Measurements from ENCODE around the gene HOXC10. TPM values are rescaled to one million over a fixed set of nuclear protein-coding genes. Genes with fewer than 3 reads are reported as not detected.
A peak's percentile ranks its signal among the peaks of the same experiment; 100 is the strongest.

Gene HOXC10
- total and polyA plus RNA-seq, 10 of the 15 experiments (the other 5 are each of a cell fraction or from before 2014, with no cell fraction given) = 0.59 TPM; not detected in 9

MicroRNAs within 50 kb of the gene (microRNA counts, 767-probe panel; counts per million panel counts)
- microRNA hsa-miR-196a-5p (55.3 counts per million), microRNA hsa-miR-615-3p (1,346 counts per million, percentile 48 among the panel's probes with 10 or more counts), microRNA hsa-miR-615-5p (55.3 counts per million)

Small RNA genes lying within 50 kb of the gene (microRNA-seq; reads per million reads assigned to microRNA genes)
- gene MIR196A2 (85.6 reads per million, percentile 73 among the genes with 10 or more reads in this experiment), gene MIR615 (37.8 reads per million, percentile 65 among the genes with 10 or more reads in this experiment)

Small RNA genes lying within 50 kb of the gene (small RNA-seq; reads per million reads assigned to genes)
- not detected for gene AC012531.3
- gene AC012531.4 = not detected
- 0.12 reads per million for gene HOXC5
- gene MIR196A2 = 0.20 reads per million
- gene MIR615 = 0.39 reads per million, percentile 3 among the genes with 10 or more reads in this experiment
- gene RF01905 = not detected
- not detected for gene RF01906

Other genes with a start within 250 kb of the HOXC10 start
Only the 7 nearest of the 11 such genes appear.
- not detected in 2 replicates for gene HOXC13, start 46.3 kb upstream of the HOXC10 start, total RNA-seq (2014; rRNA removed)
- not detected in 2 replicates for gene HOXC13, start 46.3 kb upstream of the HOXC10 start, total RNA-seq (2014; rRNA removed; fragmentation: Illumina TruSeq; extraction: Trizol)
- not detected in 2 replicates for gene HOXC13, start 46.3 kb upstream of the HOXC10 start, total RNA-seq (2021)
- not detected in 2 replicates for gene HOXC13, start 46.3 kb upstream of the HOXC10 start, polyA plus RNA-seq (2011; rRNA removed)
- gene HOXC13, start 46.3 kb upstream of the HOXC10 start, polyA plus RNA-seq (2014; fragmentation: Illumina TruSeq; extraction: Trizol) = not detected in 2 replicates
- gene HOXC13, start 46.3 kb upstream of the HOXC10 start, polyA plus RNA-seq (2014; fragmentation: Nextera tagmentation; extraction: Ambion mirVana) = not detected
- not detected in 2 replicates for gene HOXC13, start 46.3 kb upstream of the HOXC10 start, polyA plus RNA-seq (2014; rRNA removed)
- not detected for gene HOXC13, start 46.3 kb upstream of the HOXC10 start, polyA plus RNA-seq (2016; fragmentation: Nextera tagmentation; extraction: Ambion mirVana)
- not detected in 2 replicates for gene HOXC12, start 30.2 kb upstream of the HOXC10 start, total RNA-seq (2014; rRNA removed)
- not detected in 2 replicates for gene HOXC12, start 30.2 kb upstream of the HOXC10 start, total RNA-seq (2014; rRNA removed; fragmentation: Illumina TruSeq; extraction: Trizol)
- not detected in 2 replicates for gene HOXC12, start 30.2 kb upstream of the HOXC10 start, total RNA-seq (2021)
- gene HOXC12, start 30.2 kb upstream of the HOXC10 start, polyA plus RNA-seq (2011; rRNA removed) = not detected in 2 replicates
- gene HOXC12, start 30.2 kb upstream of the HOXC10 start, polyA plus RNA-seq (2014; fragmentation: Illumina TruSeq; extraction: Trizol) = not detected in 2 replicates
- gene HOXC12, start 30.2 kb upstream of the HOXC10 start, polyA plus RNA-seq (2014; fragmentation: Nextera tagmentation; extraction: Ambion mirVana) = not detected
- not detected in 2 replicates for gene HOXC12, start 30.2 kb upstream of the HOXC10 start, polyA plus RNA-seq (2014; rRNA removed)
- not detected for gene HOXC12, start 30.2 kb upstream of the HOXC10 start, polyA plus RNA-seq (2016; fragmentation: Nextera tagmentation; extraction: Ambion mirVana)
- not detected in 2 replicates for gene HOXC11, start 12.0 kb upstream of the HOXC10 start, total RNA-seq (2014; rRNA removed)
- not detected in 2 replicates for gene HOXC11, start 12.0 kb upstream of the HOXC10 start, total RNA-seq (2014; rRNA removed; fragmentation: Illumina TruSeq; extraction: Trizol)
- not detected in 2 replicates for gene HOXC11, start 12.0 kb upstream of the HOXC10 start, total RNA-seq (2021)
- gene HOXC11, start 12.0 kb upstream of the HOXC10 start, polyA plus RNA-seq (2011; rRNA removed) = not detected in 2 replicates
- gene HOXC11, start 12.0 kb upstream of the HOXC10 start, polyA plus RNA-seq (2014; fragmentation: Illumina TruSeq; extraction: Trizol) = not detected in 2 replicates
- gene HOXC11, start 12.0 kb upstream of the HOXC10 start, polyA plus RNA-seq (2014; fragmentation: Nextera tagmentation; extraction: Ambion mirVana) = not detected
- not detected in 2 replicates for gene HOXC11, start 12.0 kb upstream of the HOXC10 start, polyA plus RNA-seq (2014; rRNA removed)
- not detected for gene HOXC11, start 12.0 kb upstream of the HOXC10 start, polyA plus RNA-seq (2016; fragmentation: Nextera tagmentation; extraction: Ambion mirVana)
- gene HOTAIR, start 10.2 kb upstream of the HOXC10 start, total RNA-seq (2014; rRNA removed) = not detected in 2 replicates
- not detected in 2 replicates for gene HOTAIR, start 10.2 kb upstream of the HOXC10 start, total RNA-seq (2014; rRNA removed; fragmentation: Illumina TruSeq; extraction: Trizol)
- not detected in 2 replicates for gene HOTAIR, start 10.2 kb upstream of the HOXC10 start, total RNA-seq (2021)
- gene HOTAIR, start 10.2 kb upstream of the HOXC10 start, polyA plus RNA-seq (2011; rRNA removed) = not detected in 2 replicates
- gene HOTAIR, start 10.2 kb upstream of the HOXC10 start, polyA plus RNA-seq (2014; fragmentation: Illumina TruSeq; extraction: Trizol) = not detected in 2 replicates
- not detected for gene HOTAIR, start 10.2 kb upstream of the HOXC10 start, polyA plus RNA-seq (2014; fragmentation: Nextera tagmentation; extraction: Ambion mirVana)
- not detected in 2 replicates for gene HOTAIR, start 10.2 kb upstream of the HOXC10 start, polyA plus RNA-seq (2014; rRNA removed)
- gene HOTAIR, start 10.2 kb upstream of the HOXC10 start, polyA plus RNA-seq (2016; fragmentation: Nextera tagmentation; extraction: Ambion mirVana) = not detected
- not detected in 2 replicates for gene HOXC9, start 15.0 kb downstream of the HOXC10 start, total RNA-seq (2014; rRNA removed)
- not detected in 2 replicates for gene HOXC9, start 15.0 kb downstream of the HOXC10 start, total RNA-seq (2014; rRNA removed; fragmentation: Illumina TruSeq; extraction: Trizol)
- gene HOXC9, start 15.0 kb downstream of the HOXC10 start, total RNA-seq (2021) = not detected in 2 replicates
- not detected in 2 replicates for gene HOXC9, start 15.0 kb downstream of the HOXC10 start, polyA plus RNA-seq (2011; rRNA removed)
- not detected in 2 replicates for gene HOXC9, start 15.0 kb downstream of the HOXC10 start, polyA plus RNA-seq (2014; fragmentation: Illumina TruSeq; extraction: Trizol)
- not detected for gene HOXC9, start 15.0 kb downstream of the HOXC10 start, polyA plus RNA-seq (2014; fragmentation: Nextera tagmentation; extraction: Ambion mirVana)
- gene HOXC9, start 15.0 kb downstream of the HOXC10 start, polyA plus RNA-seq (2014; rRNA removed) = not detected in 2 replicates
- gene HOXC9, start 15.0 kb downstream of the HOXC10 start, polyA plus RNA-seq (2016; fragmentation: Nextera tagmentation; extraction: Ambion mirVana) = not detected
- gene HOXC8, start 23.8 kb downstream of the HOXC10 start, total RNA-seq (2014; rRNA removed) = not detected in 2 replicates
- gene HOXC8, start 23.8 kb downstream of the HOXC10 start, total RNA-seq (2014; rRNA removed; fragmentation: Illumina TruSeq; extraction: Trizol) = not detected in 2 replicates
- gene HOXC8, start 23.8 kb downstream of the HOXC10 start, total RNA-seq (2021) = not detected in 2 replicates
- not detected in 2 replicates for gene HOXC8, start 23.8 kb downstream of the HOXC10 start, polyA plus RNA-seq (2011; rRNA removed)
- not detected in 2 replicates for gene HOXC8, start 23.8 kb downstream of the HOXC10 start, polyA plus RNA-seq (2014; fragmentation: Illumina TruSeq; extraction: Trizol)
- gene HOXC8, start 23.8 kb downstream of the HOXC10 start, polyA plus RNA-seq (2014; fragmentation: Nextera tagmentation; extraction: Ambion mirVana) = not detected
- gene HOXC8, start 23.8 kb downstream of the HOXC10 start, polyA plus RNA-seq (2014; rRNA removed) = not detected in 2 replicates
- gene HOXC8, start 23.8 kb downstream of the HOXC10 start, polyA plus RNA-seq (2016; fragmentation: Nextera tagmentation; extraction: Ambion mirVana) = not detected
- not detected in 2 replicates for gene HOXC6, start 43.3 kb downstream of the HOXC10 start, total RNA-seq (2014; rRNA removed)
- 0.09 TPM in 1 of 2 replicates, not detected in the other for gene HOXC6, start 43.3 kb downstream of the HOXC10 start, total RNA-seq (2014; rRNA removed; fragmentation: Illumina TruSeq; extraction: Trizol)
- 0.27 and 0.38 TPM in 2 replicates for gene HOXC6, start 43.3 kb downstream of the HOXC10 start, total RNA-seq (2021)
- 0.42 and 0.52 TPM in 2 replicates for gene HOXC6, start 43.3 kb downstream of the HOXC10 start, polyA plus RNA-seq (2011; rRNA removed)
- 0.06 TPM in 1 of 2 replicates, not detected in the other for gene HOXC6, start 43.3 kb downstream of the HOXC10 start, polyA plus RNA-seq (2014; fragmentation: Illumina TruSeq; extraction: Trizol)
- under 1 TPM in 1 of 2 experiments, not detected in 1; 0.02 TPM for gene HOXC6, start 43.3 kb downstream of the HOXC10 start, polyA plus RNA-seq (2014; fragmentation: Nextera tagmentation; extraction: Ambion mirVana)
- gene HOXC6, start 43.3 kb downstream of the HOXC10 start, polyA plus RNA-seq (2014; rRNA removed) = 0.55 TPM in 1 of 2 replicates, not detected in the other
- under 1 TPM in 1 of 2 experiments, not detected in 1; 0.54 TPM for gene HOXC6, start 43.3 kb downstream of the HOXC10 start, polyA plus RNA-seq (2016; fragmentation: Nextera tagmentation; extraction: Ambion mirVana)